ENCODE data around the gene PCDH12.

DNA sequence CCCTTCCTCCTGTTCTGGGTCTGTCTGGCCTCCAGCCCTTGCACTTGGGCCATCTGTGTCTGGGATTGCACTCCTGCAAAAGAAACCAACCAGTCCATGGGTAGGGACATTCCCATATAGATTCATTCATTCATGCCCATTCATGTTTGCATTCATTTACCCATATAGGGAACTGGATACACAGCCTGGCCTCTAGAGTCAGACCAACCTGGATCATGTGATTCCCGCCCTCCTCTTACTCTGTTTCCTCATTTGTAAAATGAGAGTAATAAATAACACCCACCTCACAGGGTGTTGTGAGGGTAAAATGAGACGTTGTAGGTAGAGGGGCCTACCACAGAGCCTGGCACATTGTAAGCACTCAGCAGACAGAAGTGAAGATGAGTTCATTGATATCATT, 8.5 kb downstream of the PCDH12 start:
- no peak for TF ChIP-seq CTCF (IDR thresholded peaks at IDR 0.05)
- TF ChIP-seq POLR2A (IDR thresholded peaks at IDR 0.05): no peak

Measured in heart left ventricle (tissue), 13 donors.